Posterior vena cava (tissue), 2 donors: ENCODE data around the gene GPR82. TPM values are rescaled to one million over a fixed set of nuclear protein-coding genes. Genes with fewer than 3 reads are reported as not detected.
"Not testable (repeated sequence)": the region's sequence is repeated elsewhere in the genome, so short reads cannot be mapped to it uniquely, and the experiment has no call there.

Source experiments
- DNase-seq: peaks from one replicate; pipeline ENCODE4 v3.0.0-alpha.2; 2020; ENCODE audit warnings: low spot score
- intact Hi-C, 2 donors: fragments of 100-400 bp; cut with DNase I; formaldehyde crosslinking; loops; one replicate each; pipeline versions ENCODE4 v1.14.1 to v1.14.2; 2022 to 2023
- long read RNA-seq, 2 donors: library from polyadenylated mRNA; unstranded; transcript quantifications; one replicate each; pipeline ENCODE4 v2.0.0, GENCODE V29; 2020 to 2021
- total RNA-seq, 2 donors: library from RNA; stranded (reverse); fragmentation: NEBNext Ultra II Directional; extraction: Animal tissue kit (Norgen Biotek cat#: 25700); gene quantifications; one replicate each; pipeline ENCODE4 v1.2.1, GENCODE V29; 2021
- donor health status: DM: yes; HTN: yes; CAD: no.
- donor health status: DM: yes; HTN: yes; CAD: no.

The GPR82 gene, protein sequence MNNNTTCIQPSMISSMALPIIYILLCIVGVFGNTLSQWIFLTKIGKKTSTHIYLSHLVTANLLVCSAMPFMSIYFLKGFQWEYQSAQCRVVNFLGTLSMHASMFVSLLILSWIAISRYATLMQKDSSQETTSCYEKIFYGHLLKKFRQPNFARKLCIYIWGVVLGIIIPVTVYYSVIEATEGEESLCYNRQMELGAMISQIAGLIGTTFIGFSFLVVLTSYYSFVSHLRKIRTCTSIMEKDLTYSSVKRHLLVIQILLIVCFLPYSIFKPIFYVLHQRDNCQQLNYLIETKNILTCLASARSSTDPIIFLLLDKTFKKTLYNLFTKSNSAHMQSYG
- under 1 TPM; 0.19 to 0.37 TPM for total RNA-seq
- long read RNA-seq, donor 1, partial matches to known transcripts, result 0 of 1 reads
- long read RNA-seq, donor 1, other reads (novel, unspliced or antisense), result 1 of 1 reads
- long read RNA-seq, donor 2, partial matches to known transcripts, result 0 of 1 reads
- long read RNA-seq, donor 2, other reads (novel, unspliced or antisense), result 1 of 1 reads

DNA sequence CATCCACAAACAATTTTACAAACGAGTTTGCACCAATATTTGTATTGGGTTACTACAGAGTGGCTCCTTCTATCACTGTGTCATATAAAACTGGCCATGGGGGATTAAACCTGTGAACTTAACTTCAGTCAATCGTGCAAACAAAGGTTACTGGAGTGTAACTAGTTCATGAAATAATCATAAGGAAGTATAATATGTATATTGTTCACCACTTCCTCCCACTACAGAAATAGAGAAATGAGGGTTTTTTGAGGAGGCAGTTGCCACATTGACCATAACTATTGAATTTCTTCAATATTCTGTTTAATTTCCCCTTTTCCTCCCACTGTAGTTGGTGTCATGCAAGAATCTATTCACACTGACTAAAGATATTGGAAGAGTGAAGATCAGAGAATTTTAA, at the start of gene GPR82:
GPR82 (plus strand) TSS at position 356 of the 400 bp plus-strand sequence. CDS start 2,846 bp downstream, outside the sequence.
- DNase-seq, result no peak
- intact Hi-C loops, result no loop called here

DNA sequence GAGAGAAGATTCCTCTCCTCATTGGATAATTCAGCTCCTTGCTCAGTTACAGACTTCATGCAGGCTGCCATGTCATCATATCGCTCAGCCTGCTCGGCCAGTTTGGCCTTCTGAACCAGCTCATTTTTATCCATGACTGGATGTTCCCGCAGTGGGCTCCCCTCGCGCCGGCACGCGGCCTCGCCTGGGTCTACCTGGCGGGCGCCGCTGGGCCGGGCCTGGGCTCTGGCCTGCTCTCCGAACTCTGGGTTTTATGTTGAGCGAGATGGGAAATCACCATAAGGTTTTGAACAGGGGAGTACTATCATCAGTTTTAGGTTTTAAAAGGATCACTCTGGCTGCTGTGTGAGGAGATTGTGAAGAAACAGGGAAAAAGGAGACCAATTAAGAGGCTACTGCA, 47.6 kb upstream of the GPR82 start:
- intact Hi-C loops, DNase-seq: not testable (repeated sequence)

DNA sequence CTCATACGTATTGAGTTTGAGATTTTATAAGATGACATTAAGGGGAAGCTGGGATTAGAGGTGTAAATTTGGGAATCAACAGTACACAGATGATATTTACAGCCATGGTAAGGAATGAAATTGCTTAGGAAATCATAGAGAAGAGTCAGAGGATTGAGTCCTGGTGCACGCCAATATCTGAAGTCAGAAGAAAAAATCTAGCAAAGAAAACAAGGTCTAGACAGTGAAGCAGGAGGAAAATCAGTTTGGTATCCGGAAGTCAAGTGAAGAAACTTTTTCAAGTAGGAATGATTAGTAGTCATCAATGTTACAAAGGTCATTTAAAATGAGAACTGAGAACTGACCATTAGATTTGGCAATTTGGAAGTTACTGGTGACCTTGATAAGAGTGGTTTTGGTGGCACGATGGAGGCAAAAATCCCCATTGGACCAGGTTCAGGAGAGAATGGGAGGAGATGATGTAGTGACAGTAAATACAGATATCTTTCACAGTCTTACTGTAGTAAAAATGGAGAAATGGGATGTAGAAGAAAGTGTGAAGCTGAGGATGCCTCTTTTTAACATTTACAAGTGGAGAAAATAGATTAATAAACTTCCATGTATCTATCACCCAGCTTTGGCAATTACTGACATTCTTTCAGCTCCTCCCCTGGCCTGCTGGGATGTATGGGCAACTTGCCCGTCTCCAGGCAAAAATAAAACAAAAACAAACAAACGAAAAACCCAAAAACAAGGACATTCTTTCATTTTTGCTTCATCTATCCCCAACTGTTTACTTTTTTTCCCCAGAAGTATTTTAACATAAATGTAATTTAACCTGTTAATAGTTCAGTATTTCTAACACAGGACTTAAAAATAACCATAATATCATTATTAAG, 46.6 kb upstream of the GPR82 start:
- DNase-seq, result no peak
- intact Hi-C loops, result no loop called here

DNA sequence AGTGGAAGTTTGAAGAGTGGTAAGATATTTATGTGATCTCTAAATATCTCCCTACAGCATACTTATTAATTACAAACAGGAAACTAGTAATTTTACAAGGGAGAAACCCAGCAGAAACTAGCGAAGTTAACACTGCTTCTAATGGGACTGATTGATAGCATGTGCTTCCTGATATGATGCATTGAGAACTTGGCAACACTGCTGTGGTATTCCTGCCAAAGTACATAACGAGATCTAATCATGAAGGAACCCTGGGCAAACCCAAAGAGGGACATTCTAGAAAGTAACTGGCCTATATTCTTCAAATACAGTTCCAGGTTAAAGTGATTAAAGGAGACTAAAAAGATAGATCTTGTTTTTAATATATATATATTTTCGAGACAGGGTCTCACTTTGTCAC, 39.8 kb upstream of the GPR82 start:
- intact Hi-C loops, result no loop called here
- no peak for DNase-seq

DNA sequence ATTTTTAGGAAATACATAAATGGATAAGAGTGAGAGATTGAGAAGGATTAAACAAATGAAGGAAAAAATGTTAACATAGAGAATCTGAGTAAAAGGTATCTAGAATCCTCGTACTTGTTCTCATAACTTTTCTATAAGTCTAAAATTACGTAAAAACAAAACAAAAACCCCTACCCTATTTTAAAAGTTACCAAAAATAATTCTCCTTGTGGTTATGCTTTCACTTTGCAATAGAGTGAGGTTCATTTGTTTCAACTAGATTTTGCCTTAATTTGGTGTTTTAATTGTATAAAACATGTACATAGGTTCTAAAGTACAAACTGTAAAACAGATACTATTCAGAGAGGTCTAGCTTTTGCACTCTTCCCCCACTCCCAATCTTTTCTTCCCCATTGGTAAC, 39.0 kb upstream of the GPR82 start:
- intact Hi-C loops, result no loop called here
- no peak for DNase-seq

DNA sequence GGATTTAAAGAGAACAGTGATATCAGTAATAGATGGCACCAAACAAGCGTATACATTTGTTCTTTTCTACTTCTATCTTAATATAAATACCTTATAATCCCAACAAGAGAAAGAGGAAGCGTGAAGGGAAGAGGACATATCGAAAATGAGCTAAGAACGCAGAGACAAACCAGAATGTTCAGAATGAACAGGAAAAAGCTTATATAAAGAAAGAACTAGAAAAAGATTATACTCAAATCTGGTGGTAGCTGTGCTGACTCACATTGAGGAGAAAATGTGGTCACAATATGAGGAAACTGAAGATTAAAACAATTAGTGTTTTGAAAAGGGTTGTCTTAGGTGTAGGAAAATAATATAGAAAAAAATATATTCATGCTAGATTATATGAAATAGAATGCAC, 37.2 kb upstream of the GPR82 start:
- no peak for DNase-seq

DNA sequence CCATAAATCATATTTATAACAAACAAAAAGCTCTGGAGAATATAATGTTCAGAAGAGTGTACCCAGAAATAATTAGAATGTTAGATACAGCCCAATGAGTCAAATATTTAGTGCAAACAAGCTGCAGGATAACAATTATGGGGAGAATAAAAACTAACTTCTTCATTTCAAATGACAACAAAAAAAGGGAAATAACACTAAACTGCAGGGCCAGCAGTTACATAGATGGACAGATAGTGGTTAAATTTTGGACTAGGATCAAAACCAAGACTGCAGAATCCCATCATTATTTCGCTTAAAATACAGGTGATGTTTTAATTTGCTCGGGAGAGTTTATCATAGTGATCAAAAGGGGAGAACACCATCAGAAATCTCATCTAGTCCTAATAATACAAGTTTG, 35.8 kb upstream of the GPR82 start:
- intact Hi-C loops, result no loop called here
- no peak for DNase-seq

More for the DNA sequence above, 37.2 kb upstream of the GPR82 start:
- intact Hi-C loops, result no loop called here

DNA sequence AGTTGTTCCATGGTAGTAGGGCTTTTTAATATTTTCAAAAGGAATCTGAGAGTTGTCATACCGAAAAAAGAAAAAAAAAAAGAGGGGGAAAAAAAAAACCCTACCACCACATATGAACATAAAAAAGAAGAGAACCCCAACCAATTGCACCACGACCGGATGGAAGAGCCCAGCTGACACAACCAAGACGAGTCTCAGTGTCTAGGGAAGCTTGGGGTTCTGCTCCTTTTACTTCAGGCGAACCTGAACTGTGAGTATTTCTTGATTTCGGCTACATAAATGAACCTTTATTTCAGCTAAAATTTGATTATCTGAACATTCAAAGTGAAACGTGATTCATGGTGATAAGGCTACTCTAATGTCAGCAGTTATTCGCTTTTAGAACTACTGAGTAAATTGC, 35.1 kb upstream of the GPR82 start, which contains the start of gene GPR34:
GPR34 (plus strand) TSS at position 139 of the 400 bp plus-strand sequence. CDS start 6,661 bp downstream, outside the sequence.
- no peak for DNase-seq

DNA sequence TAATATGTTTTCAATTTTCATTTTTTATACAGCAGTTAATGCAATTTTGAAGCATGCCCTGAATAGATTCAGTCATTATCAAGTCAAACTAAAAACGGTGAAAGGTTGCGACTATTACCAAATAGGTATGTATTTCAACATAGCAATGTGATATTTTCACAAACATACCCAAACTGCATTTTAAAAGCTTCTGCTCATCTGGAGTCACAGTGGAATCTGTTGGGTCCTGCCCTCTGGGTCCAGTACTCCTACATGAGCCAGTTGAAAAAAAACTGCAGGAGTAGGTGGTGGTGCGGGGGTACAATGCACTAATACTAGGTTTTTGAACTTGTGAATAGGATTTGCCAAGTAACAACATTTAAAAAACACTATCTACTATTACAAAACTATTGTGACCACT, 34.3 kb upstream of the GPR82 start:
- DNase-seq, result no peak
- intact Hi-C loops, result no loop called here

More for the DNA sequence above, 35.1 kb upstream of the GPR82 start, which contains the start of gene GPR34:
- intact Hi-C loops, result no loop called here

DNA sequence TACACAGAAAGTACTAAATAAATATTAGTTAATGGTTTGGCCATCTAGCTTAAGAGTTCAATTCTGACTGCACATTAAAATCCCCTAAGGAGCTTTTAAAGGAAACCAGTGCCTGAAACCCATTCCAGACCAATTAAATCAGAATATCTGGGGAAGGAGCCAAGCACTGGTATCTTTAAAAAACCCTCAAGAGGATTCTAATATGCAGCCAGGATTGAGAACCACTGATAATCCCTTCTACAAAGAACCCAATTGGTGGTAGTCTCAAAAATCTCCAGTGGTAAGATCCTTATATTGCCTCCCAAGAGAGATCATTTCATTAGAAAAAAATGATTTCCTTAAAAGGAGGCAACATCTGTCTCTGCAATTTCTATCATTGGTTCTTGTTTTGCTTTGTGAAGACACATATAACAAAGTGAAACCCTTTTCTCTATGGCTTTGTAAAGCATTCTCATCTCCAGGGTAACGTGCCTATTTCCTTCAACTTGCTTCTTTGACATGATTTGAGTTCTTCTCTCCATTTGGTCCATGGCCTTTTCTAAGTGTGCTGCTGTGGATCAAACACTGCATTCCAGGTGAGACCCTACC, 31.7 kb upstream of the GPR82 start:
- intact Hi-C loops, result no loop called here
- DNase-seq, result no peak

DNA sequence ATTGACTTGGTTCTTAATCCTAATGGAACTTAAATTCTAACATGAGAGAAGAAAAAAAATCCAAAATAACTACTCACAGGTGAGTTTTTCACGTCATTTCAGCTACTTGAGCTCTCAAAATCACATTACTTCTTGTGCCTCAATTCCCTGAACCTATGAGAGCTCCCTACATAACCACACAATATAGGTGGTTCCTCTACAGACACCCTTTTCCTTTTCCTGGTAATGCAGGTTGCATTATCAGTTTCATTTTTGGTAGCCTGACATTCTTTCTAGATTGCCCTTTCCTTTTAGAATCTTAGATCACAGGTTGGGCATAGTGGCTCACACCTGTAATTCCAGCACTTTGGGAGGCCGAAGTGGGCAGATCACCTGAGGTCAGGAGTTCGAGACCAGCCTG, 31.0 kb upstream of the GPR82 start:
- no peak for DNase-seq
- intact Hi-C loops, result no loop called here

DNA sequence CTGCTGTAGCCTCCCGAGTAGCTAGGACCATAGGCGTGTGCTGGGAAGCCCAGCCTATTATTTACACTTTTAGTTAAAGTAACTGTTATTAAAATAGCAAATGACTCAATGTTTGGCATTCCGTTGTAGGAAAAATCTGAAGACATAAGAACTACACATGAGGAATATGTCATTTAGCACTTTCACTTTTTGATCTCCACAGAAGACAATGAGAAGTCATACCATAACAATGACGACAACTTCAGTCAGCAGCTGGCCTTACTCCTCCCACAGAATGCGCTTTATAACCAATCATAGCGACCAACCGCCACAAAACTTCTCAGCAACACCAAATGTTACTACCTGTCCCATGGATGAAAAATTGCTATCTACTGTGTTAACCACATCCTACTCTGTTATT, 28.6 kb upstream of the GPR82 start:
- no peak for DNase-seq
- intact Hi-C loops, result loop anchor here in 1 of 2 donors (5.0 kb wide), 1 partner anchor 1232 kb away; no protein-coding TSS in a partner anchor

DNA sequence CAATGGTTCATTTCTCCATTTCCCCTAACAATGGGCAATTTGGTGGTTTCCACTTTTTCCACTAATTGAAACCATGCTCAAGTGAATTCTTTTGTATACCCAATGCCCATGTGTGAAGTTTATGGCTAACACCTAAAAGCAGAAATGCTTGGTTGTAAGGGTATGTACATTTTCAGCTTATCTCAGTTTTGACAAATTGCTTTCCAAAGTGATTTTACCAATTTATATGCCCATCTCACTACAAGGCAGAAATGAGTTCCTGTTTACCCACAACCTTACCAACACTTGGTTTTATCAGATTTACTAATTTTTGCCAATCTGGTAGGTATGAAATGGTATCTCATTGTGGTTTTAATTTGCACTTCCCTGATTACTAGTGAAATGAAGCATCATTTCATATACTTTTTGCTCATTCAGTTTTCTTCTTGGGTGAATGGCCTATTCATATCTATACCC, 20.4 kb upstream of the GPR82 start:
- no peak for DNase-seq
- intact Hi-C loops, result no loop called here

DNA sequence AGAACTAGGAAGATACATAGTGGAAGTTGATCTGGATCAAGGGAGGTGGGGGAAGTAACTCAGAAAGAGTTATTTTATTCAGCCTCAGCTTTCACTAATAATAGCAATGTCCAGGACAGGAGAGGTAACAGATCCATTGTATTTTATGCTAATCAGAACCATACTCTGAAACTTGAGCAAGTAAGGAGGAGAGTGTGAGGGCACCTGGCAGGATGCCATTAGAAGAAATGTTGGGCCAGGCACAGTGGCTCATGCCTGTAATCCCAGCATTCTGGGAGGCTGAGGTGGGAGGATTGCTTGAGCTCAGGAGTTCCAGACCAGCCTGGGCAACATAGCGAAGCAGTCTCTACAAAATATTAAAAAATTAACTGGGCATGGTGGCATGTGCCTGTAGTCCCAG, 18.9 kb upstream of the GPR82 start:
- no peak for DNase-seq
- intact Hi-C loops, result no loop called here

DNA sequence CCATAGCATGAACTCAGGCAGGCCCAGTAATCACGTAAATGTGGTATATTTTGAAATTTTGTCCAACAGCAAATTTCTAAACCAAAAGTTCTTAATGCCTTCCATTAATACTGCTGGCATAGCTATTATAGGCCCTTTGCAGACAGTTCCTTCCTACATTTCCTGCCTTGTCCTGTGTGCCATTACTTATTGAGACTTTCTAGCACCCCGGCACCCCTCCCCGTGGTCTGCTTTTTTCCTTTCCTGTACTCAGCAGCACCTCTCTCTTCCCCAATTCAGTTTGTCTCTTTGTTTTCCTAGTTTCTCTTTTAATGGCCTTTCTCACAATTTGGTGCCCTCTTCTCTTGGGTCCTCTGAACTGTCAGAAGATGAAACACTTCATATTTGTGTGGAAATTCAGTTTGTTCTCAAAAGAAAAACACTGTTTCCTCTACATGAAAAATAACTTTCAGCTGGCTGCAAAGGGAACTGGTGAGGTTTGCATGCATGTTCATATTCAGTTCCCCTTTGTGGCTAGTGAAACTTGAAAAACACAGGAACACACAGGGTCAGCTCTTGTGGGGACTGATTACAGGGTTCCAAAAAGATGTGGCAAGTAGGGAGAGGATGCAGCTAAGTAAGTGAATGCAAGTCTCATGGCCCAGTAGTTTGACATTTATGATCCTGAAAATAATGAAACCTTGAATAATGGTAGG, 18.2 kb upstream of the GPR82 start:
- no peak for DNase-seq
- intact Hi-C loops, result no loop called here

DNA sequence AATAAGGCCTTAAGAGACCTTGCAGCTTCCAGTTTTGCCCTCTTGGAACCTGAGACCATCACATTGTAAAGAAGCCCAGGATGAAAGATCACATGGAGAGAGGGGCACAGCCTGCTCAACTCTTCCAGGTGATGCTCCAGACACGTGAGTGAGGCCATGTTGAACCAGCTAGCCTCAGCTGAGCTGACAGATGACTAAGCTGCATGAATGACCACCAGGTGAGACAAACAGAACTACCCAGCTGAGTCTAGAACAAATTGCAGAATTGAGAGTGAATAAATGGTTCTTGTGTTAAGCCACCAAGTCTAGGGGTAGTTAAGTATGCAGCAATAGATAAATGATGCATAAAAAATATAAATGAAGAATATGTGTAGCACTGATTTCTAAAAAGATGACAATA, 16.8 kb upstream of the GPR82 start:
- no peak for DNase-seq
- intact Hi-C loops, result no loop called here

DNA sequence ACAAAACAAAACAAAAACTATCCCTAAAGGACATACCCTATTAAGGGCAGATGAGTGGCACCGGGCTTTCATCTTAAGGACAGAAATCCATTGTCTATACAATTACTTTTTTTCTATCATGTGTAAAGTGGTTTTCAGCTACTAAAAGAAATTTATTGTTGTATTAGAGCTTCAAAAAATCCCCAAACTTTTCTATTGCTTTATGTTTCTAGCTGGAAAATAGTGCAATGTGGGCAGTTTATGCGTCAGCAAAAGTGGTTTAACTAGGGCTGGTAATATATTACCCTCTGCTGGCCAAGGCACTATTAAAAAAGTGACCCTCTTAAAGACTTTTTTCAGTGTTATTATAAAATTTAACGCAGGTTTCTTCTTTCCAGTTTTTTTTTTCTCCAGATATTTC, 15.5 kb upstream of the GPR82 start:
- no peak for DNase-seq
- intact Hi-C loops, result no loop called here

DNA sequence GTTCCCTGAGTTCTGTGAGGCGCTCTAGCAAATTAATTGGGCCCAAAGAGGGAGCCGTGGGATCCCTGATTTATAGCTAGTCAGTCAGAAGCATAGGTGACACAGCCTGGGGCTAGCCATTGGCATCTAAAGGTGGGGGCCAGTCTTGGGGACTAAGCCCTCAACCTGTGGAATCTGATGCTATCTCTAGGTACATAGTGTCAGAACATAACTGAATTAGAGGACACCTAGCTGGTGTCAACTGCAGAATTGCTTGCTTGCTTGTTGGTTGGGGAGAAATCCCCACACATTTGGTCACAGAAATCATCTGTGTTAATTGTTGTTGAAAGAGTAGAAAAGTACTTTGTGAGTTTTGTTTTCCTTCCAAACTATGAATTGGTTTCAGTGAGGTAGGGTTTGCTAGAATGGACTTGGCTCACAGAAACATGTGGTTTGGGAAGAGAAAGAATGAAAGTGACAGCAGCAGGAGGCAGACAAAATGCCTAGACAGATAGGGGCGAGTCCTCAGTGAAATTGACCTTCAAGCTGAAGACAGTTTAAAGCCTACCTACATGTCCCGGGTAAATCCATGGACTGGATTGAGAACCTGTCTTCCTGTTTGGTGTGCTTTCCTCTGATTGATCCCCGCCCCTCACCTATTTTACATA, 12.8 kb upstream of the GPR82 start:
- intact Hi-C loops, result no loop called here
- no peak for DNase-seq

DNA sequence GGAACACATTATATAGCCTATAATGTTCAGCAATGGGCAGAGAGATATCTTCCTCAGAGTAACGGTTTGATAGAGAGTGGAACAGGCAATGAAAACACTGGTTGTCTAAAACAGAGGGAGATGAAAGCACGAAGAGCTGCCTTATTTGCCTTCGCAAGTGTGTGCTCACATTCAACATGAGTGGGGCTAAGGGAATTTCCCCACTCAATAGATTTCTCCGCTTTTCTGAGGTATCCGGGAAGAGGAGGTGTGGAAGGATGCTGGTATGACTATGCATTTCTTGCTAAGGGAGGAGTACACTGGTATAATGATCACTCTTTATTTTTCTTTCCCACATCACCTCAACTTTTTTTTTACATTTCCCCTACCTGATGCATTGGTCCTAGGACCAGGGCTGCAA, 7.8 kb upstream of the GPR82 start:
- intact Hi-C loops, result no loop called here
- DNase-seq, result no peak
